ENCODE data around the gene CKB. TPM values are rescaled to one million over a fixed set of nuclear protein-coding genes. Genes with fewer than 3 reads are reported as not detected.

The CKB gene
- polyA plus RNA-seq, result 1 to 10 TPM in 2 of 3 donors, under 1 TPM in 1; 0.34 to 1.6 (median 1.1) TPM

DNA sequence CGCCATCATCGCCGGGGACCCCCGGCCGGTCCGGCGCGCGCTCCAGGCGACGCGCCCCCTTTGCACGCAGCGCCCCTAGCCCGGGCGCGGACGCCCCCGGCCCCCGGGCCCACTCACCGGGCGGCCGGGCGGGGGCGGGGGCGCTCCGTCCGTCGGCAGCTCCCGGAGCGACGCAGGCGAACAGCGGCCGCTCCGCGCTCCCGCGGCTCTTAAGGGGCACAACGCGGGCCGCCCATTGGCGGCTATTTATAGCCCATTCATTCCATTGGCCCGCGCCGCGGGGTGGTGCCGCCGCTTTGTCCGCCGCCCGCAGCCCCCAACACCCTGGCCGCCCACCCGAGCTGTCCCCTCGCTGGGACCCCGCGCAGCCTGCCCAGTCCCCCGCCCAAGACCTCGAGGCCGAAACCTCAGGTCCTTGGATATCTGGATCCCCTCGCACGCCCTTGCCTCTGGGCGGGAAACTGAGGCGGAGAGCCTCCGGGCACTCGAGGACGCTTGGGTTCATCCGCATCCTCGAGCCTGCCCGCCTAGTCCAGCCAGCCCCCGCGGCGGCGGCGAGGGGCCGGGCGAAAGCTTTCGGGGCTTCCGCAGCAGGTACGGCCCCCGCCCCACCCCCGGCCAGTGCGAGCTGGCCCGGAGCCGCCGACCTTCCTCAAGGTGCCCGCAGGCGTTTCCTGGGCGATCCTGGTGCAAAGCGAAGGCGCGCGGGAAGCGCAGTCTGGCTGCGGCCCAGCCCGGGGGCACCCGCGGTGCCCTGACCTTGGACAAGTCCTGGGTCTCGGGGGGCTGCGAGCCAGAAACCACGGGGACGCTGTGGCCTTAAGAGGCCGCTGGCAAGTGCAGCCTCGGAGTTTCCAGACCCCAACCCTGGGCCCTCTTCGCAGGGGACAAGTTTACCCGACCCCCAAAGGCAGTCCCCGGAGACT is at the start of gene CKB:
Gene CKB (minus strand): TSS at position 182 of the 926 bp plus-strand sequence. CDS start 337 bp downstream, outside the sequence.
- H3K9me3 Mint-ChIP-seq, result no peaks in the 10 kb centered on the region
- DNase-seq, result no peak
- no peak within 1 kb of the TSS for H3K27ac Mint-ChIP-seq
- no peaks in the 10 kb centered on the region for H3K36me3 Mint-ChIP-seq
- peak within 1 kb of the TSS; percentile 32 to 64 (median 52) for H3K4me3 Mint-ChIP-seq
- H3K4me1 Mint-ChIP-seq, result peaks cover 12 to 14% of the 10 kb centered on the region in 2 donors
- peaks cover 0 to 6% (median 5%) of the 10 kb centered on the region in 3 donors for H3K27me3 Mint-ChIP-seq (ENCODE audit: low read depth in 3 of 3)

DNA sequence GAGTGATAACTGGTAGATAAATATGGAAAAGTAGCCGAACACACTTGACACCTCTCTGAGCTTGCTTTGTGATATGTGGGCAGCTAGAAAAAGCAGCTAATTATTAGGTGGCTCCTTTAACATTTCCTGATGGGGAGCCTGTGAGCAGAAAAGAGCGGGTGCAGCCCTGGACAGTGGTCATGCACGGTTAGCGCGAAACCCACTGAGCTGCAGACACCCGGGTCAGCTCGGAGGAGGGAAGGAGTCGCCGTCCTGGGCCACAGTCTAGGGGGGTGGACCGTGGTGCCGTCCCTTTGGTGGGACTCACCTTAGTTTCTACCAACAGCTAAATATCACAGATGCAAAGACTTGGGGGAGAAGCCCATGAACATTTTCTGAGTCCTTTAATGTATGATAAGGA is 46.8 kb upstream of the CKB start:
- Mint-ChIP-seq H3K4me1 (peaks cover 5 to 13% of the 10 kb centered on the region in 2 donors), H3K9me3 (no peaks in the 10 kb centered on the region), H3K27me3 (ENCODE audit: low read depth in 3 of 3) (no peaks in the 10 kb centered on the region), H3K27ac (no peak overlapping the region), H3K4me3 (no peak overlapping the region), H3K36me3 (peaks cover 0 to 6% (median 5%) of the 10 kb centered on the region in 3 donors)
- no peak for DNase-seq

DNA sequence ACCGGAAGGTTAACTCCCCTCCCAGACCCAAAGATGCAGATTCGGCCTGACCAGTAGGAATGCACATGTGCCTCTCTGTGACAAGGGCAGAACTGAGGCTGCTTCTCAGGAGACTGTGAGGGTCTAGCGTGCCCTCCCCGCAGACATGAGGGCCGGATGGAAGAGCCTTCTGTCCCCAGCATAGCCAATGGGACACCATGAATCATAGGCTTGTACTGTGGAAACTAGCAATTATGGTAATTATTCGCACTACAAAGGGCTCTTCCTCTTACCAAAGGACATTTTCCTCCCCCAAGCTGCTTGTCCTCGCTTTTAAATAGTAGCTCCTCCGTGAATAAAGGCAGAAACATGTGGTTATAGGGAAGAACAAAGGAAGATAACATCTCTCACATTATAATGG is 46.3 kb upstream of the CKB start:
- Mint-ChIP-seq H3K4me3 (no peak overlapping the region), H3K27me3 (ENCODE audit: low read depth in 3 of 3) (no peaks in the 10 kb centered on the region), H3K9me3 (no peaks in the 10 kb centered on the region), H3K27ac (no peak overlapping the region), H3K4me1 (peaks cover 9 to 16% of the 10 kb centered on the region in 2 donors), H3K36me3 (peaks cover 0 to 3% (median 3%) of the 10 kb centered on the region in 3 donors)
- DNase-seq, result no peak

DNA sequence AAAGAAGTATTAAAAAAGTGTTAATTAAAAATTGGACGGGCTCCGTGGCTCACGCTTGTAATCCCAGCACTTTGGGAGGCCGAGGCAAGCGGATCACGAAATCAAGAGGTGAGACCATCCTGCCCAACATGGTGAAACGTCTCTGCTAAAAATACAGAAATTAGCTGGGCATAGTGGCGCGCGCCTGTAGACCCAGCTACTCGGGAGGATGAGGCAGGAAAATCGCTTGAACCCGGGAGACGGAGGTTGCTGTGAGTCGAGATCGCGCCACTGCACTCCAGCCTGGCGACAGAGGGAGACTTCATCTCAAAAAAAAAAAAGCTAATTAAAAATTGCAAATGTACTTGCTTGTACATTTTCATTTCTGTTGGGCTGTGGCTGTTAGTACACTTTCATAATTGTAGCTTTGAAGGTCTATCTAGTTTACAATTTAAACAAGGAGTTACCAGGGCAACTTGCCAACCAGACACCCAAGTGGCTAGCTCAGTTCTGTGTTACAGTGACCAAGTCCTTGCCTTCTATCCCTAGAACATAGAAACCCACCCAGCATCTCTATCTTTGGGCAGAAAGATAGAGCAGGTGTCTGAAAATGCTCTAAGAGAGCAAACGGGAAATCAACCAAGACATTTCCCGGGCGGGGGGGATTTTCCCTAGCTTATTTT is 41.3 kb upstream of the CKB start:
- Mint-ChIP-seq H3K27me3 (ENCODE audit: low read depth in 3 of 3) (peaks cover 4 to 10% (median 6%) of the 10 kb centered on the region in 3 donors), H3K4me1 (peaks cover 49 to 52% of the 10 kb centered on the region in 2 donors), H3K9me3 (no peaks in the 10 kb centered on the region), H3K4me3 (peak overlapping the region; percentile 90 to 95 (median 92)), H3K36me3 (peaks cover 0 to 6% (median 0%) of the 10 kb centered on the region in 3 donors), H3K27ac (peak overlapping the region in 3 of 6 donors; percentile 64 to 96 (median 91))
- DNase-seq, result no peak

DNA sequence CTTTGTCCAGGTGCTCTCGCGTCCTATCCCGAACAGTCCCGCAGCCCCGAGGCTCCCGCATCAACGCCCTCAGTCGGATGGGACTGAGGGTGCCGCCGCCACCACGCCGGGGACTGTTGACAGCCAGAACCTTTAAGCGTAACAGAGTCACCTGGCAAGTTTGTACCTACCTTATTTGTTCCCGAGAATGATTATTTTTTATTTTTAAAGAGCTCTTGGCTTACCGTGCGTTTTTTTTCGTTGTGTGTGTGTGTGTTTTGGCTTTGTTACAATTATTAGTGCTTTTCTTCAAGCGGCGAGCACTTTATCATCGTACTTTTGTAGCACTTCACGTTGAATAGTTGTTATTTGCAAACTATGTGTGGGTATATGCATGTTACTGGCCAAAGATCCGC is 40.6 kb upstream of the CKB start:
- Mint-ChIP-seq H3K27ac (peak overlapping the region; percentile 88 to 96 (median 91)), H3K9me3 (no peaks in the 10 kb centered on the region), H3K27me3 (ENCODE audit: low read depth in 3 of 3) (peaks cover 4 to 10% (median 6%) of the 10 kb centered on the region in 3 donors), H3K36me3 (peaks cover 0 to 6% (median 0%) of the 10 kb centered on the region in 3 donors), H3K4me3 (peak overlapping the region; percentile 90 to 95 (median 92)), H3K4me1 (peaks cover 56 to 59% of the 10 kb centered on the region in 2 donors)
- no peak for DNase-seq

DNA sequence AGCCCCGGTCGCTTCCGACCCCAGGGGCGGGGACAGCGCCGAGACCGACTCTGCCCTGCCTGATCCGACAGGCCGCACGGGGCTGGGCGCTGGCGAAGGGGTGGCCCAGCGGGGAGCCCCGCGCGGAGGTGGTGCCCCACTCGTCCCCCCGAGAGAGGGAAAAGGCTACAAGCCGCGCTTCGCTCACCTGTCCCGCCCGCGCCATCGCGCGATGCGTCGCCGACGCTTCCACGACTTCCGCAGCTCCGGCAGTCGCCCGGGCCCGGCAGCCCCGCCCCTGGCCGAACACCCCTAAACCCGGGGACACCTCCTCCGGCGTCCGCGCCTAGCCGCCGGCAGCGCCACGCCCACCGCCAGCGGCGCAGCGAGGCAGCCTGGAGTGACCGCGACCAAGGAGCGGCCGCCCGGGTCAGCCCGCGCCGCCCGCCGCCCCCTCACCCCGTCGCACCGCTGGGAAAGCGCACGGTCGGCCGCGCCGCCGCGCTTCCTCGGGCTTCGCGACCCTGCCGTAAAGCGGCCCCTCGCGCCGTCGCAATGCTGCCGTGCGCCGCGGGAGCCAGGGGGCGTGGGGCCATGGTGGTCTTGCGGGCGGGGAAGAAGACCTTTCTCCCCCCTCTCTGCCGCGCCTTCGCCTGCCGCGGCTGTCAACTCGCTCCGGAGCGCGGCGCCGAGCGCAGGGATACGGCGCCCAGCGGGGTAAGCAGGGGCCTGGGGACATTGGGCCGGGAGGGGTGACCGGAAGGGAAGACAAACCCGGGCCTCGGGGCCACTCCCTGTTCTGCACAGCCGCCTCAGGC is 40.0 kb upstream of the CKB start, which contains the start of the genes BAG5 and COA8:
Gene BAG5 (minus strand): TSS at position 229 of the 797 bp plus-strand sequence. CDS start 1,493 bp downstream, outside the sequence.
Gene COA8 (plus strand): TSS at position 532 of the 797 bp plus-strand sequence. CDS start 42 bp downstream, at position 574.
- H3K36me3 Mint-ChIP-seq, result peaks cover 0 to 6% (median 0%) of the 10 kb centered on the region in 3 donors
- H3K4me1 Mint-ChIP-seq, result peaks cover 58% of the 10 kb centered on the region in 2 donors
- peaks cover 4 to 10% (median 6%) of the 10 kb centered on the region in 3 donors for H3K27me3 Mint-ChIP-seq (ENCODE audit: low read depth in 3 of 3)
- peak within 1 kb of the TSS; percentile 91 to 96 (median 92) for H3K27ac Mint-ChIP-seq
- H3K4me3 Mint-ChIP-seq, result peak within 1 kb of the TSS; percentile 90 to 96 (median 92)
- peak; percentile 87 to 90 (median 88) for DNase-seq
- no peaks in the 10 kb centered on the region for H3K9me3 Mint-ChIP-seq

DNA sequence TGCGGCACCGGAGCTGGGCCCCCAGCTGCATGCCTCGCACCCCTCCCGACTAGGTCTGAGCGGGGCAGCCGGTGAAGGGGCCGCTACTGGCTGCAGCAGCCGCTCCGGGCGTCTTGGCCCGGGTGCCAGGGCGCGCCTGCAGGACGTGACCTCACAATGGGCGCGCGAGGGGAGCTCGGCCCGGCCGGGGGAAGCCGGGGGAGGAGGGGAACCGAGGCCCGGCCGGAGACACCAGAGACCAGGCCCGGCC is 39.5 kb upstream of the CKB start:
- Mint-ChIP-seq H3K4me1 (peaks cover 63% of the 10 kb centered on the region in 2 donors), H3K36me3 (peaks cover 0 to 6% (median 0%) of the 10 kb centered on the region in 3 donors), H3K4me3 (peak overlapping the region; percentile 87 to 96 (median 92))

DNA sequence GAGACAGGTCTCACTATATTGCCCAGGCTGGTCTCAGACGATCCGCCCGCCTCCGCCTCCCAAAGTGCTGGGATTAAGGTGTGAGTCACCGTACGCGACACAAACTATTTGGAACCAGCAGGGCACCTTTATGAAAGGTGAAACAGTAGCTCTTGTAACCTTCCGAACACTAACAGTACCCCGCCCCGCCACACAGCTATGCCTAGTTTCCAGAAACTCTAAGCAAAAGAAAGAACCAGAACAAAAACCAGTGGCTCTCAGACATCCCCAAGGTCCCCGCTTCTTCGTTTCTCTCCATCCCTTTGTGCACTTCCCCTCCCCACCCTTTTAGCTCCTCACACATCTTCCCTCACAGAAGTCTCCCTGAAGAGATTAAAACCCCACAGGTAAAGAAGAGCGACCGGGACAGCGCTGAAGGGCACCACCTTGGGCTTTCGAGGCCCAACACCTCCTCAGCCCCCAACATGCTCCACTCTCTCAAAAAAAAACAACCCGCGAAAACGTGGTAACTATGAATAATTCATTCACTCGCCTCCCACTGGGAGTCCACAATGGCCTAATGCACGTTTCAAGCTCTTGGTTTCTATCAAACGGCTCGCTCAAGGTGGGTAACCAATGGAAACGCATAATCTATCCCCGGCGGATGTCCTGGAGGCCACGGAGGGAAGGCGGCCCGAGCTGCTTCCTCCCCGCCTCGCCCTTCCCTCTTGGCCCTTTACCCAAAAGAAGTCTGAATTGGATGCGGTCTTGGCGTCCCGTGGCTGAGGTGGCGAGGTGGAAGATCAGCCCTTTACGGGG is 39.0 kb upstream of the CKB start:
- H3K36me3 Mint-ChIP-seq, result peaks cover 0 to 6% (median 0%) of the 10 kb centered on the region in 3 donors
- H3K4me3 Mint-ChIP-seq, result peak overlapping the region; percentile 87 to 96 (median 92)
- peaks cover 64 to 68% of the 10 kb centered on the region in 2 donors for H3K4me1 Mint-ChIP-seq
- no peaks in the 10 kb centered on the region for H3K9me3 Mint-ChIP-seq
- peaks cover 4 to 10% (median 6%) of the 10 kb centered on the region in 3 donors for H3K27me3 Mint-ChIP-seq (ENCODE audit: low read depth in 3 of 3)
- peak overlapping the region; percentile 84 to 94 (median 92) for H3K27ac Mint-ChIP-seq
- DNase-seq, result peak in 1 of 3 donors; percentile 45

More for the DNA sequence above, 39.5 kb upstream of the CKB start:
- DNase-seq, result no peak
- Mint-ChIP-seq H3K9me3 (no peaks in the 10 kb centered on the region), H3K27me3 (ENCODE audit: low read depth in 3 of 3) (peaks cover 4 to 10% (median 6%) of the 10 kb centered on the region in 3 donors), H3K27ac (peak overlapping the region; percentile 84 to 94 (median 92))

DNA sequence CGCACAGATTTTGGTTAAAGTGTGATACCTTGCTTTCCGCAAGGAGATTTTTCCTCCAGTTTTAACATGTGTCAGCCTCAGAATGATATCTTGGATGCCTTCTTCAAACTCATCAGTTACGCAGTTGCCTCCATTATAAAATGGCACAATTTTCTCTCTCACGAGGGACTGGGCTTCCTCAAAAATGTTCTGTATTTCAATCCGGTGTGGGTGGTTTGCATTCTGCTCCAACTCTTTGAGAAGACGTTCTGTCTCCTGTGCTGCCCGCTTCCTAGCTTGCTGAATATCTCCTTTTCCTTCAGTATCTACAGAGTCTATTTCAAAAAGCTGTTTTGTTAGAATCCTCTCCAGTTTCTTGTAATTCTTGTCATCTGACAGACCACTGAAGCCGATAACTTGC is 38.1 kb upstream of the CKB start:
- H3K36me3 Mint-ChIP-seq, result peaks cover 0 to 6% (median 0%) of the 10 kb centered on the region in 3 donors
- DNase-seq, result no peak
- peaks cover 4 to 10% (median 6%) of the 10 kb centered on the region in 3 donors for H3K27me3 Mint-ChIP-seq (ENCODE audit: low read depth in 3 of 3)
- no peaks in the 10 kb centered on the region for H3K9me3 Mint-ChIP-seq
- peak overlapping the region; percentile 87 to 96 (median 92) for H3K4me3 Mint-ChIP-seq
- H3K27ac Mint-ChIP-seq, result peak overlapping the region; percentile 45 to 94 (median 88)
- peaks cover 59 to 72% of the 10 kb centered on the region in 2 donors for H3K4me1 Mint-ChIP-seq

DNA sequence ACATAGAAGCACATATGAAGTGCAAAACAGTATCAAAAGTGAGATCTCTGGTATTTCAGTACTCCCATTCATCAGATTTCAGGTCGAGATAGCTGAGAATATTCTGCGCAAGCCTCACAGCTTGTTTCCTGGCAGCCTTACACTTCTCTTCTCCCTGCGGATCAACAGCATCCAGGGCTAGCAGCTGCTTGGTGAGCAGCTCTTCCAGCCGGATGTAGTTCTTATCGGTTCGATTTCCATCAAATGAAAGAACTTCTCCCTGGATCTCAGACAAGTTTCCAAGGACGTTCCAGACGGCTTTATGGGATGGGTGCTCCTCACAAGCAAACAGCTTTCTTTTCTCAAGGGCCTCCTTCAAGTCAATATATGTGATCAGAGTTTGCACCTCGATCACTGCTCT is 37.1 kb upstream of the CKB start:
- peak overlapping the region in 4 of 5 donors; percentile 8 to 54 (median 22) for H3K4me3 Mint-ChIP-seq
- no peak for DNase-seq
- H3K9me3 Mint-ChIP-seq, result no peaks in the 10 kb centered on the region
- H3K27me3 Mint-ChIP-seq (ENCODE audit: low read depth in 3 of 3), result peaks cover 4 to 10% (median 6%) of the 10 kb centered on the region in 3 donors
- peaks cover 0 to 10% (median 0%) of the 10 kb centered on the region in 3 donors for H3K36me3 Mint-ChIP-seq
- peak overlapping the region in 1 of 6 donors; percentile 39 for H3K27ac Mint-ChIP-seq
- H3K4me1 Mint-ChIP-seq, result peaks cover 61 to 82% of the 10 kb centered on the region in 2 donors

DNA sequence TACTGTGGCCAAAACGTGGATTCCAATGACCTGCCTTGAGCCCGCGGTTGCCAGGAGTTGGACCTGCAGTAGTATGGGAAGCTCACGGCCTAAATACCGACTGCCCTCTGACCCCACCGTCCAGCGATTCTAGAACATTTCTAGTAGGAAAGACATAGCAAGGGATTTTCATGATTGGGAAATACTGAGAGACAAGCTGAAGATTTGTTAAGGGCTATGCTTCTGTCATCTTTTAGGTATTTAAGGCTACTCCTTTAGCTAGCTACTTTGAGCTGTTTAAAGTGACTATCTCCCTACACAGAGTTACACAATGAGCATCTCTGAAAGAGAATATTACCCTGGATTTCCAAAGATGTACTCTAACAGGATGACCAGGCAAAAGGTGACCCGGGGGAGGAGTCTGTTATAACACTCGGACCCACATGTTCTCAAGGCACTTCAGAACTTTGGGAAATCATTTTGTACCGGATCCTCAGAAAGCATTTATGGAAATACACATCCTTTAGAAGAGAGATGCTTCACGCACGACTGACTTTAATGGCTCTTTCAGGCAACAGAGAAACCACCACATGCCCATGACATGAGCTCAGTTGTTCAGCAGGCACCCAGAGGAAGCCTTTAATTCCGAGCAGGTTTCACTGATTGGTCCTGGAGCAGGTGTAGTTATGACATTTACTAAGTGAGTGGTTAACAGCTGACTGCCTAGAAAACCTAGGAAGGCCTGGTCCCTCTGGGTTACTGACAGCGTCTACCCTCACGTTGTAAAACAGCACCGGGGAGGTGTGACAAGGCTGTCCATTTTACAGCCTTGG is 35.6 kb upstream of the CKB start:
- H3K4me1 Mint-ChIP-seq, result peaks cover 53 to 73% of the 10 kb centered on the region in 2 donors
- H3K9me3 Mint-ChIP-seq, result no peaks in the 10 kb centered on the region
- peak overlapping the region in 1 of 5 donors; percentile 7 for H3K4me3 Mint-ChIP-seq
- no peak for DNase-seq
- peaks cover 4 to 7% (median 6%) of the 10 kb centered on the region in 3 donors for H3K27me3 Mint-ChIP-seq (ENCODE audit: low read depth in 3 of 3)
- H3K36me3 Mint-ChIP-seq, result peaks cover 0 to 11% (median 0%) of the 10 kb centered on the region in 3 donors
- H3K27ac Mint-ChIP-seq, result peak overlapping the region in 1 of 6 donors; percentile 40

Measured in immature natural killer cell (primary cell).